ENCODE measurements around the gene NEK10. TPM values are rescaled to one million over a fixed set of nuclear protein-coding genes. Genes with fewer than 3 reads are reported as not detected.

The NEK10 gene
- total RNA-seq, 1 experiment from 2014 or later, result 1.7 TPM

DNA sequence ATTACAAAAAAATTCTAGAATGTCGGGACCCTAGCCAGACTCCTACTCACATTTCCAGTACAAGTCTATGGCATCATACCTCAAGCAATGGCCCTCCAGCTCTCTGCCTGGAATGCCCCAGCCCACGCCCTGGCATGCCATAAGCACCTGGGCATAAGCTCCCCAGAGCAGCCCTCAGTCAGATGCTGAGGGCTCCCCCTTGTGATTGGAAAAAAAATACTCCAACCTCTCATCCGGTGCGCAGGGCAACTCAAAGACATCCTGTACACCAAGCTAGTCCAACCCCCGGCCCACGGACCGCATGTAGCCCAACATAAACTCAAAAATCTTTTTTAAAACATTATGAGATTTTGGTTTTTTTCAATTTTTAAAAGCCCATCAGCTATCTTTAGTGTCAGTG lies 115.4 kb downstream of the NEK10 start:
- CTCF ChIA-PET, result interaction anchor here (0.6 to 1.9 kb wide), 8 partner anchors 25 to 121 kb away, joined by 3 to 55 read pairs (median 4); no protein-coding TSS in a partner anchor
- no peak overlapping the region for H3K27ac Mint-ChIP-seq (ENCODE audit: unreplicated experiment)
- intact Hi-C loops (cut with micrococcal nuclease; ENCODE audit: unreplicated experiment), result loop anchor here (1.0 kb wide), 1 partner anchor 120 kb away; no protein-coding TSS in a partner anchor
- no peaks in the 10 kb centered on the region for H3K9me3 Mint-ChIP-seq (ENCODE audit: low read depth, unreplicated experiment)
- peak; percentile 73 for DNase-seq
- TF ChIP-seq, protein P1, sequence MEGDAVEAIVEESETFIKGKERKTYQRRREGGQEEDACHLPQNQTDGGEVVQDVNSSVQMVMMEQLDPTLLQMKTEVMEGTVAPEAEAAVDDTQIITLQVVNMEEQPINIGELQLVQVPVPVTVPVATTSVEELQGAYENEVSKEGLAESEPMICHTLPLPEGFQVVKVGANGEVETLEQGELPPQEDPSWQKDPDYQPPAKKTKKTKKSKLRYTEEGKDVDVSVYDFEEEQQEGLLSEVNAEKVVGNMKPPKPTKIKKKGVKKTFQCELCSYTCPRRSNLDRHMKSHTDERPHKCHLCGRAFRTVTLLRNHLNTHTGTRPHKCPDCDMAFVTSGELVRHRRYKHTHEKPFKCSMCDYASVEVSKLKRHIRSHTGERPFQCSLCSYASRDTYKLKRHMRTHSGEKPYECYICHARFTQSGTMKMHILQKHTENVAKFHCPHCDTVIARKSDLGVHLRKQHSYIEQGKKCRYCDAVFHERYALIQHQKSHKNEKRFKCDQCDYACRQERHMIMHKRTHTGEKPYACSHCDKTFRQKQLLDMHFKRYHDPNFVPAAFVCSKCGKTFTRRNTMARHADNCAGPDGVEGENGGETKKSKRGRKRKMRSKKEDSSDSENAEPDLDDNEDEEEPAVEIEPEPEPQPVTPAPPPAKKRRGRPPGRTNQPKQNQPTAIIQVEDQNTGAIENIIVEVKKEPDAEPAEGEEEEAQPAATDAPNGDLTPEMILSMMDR (IDR thresholded peaks at IDR 0.05; ENCODE audit: unreplicated experiment), result peak; percentile 56
- H3K36me3 Mint-ChIP-seq (ENCODE audit: insufficient read depth, unreplicated experiment), result no peaks in the 10 kb centered on the region
- H3K27me3 Mint-ChIP-seq (ENCODE audit: unreplicated experiment), result no peaks in the 10 kb centered on the region
- H3K4me1 Mint-ChIP-seq (ENCODE audit: low read depth, unreplicated experiment), result peaks cover 10% of the 10 kb centered on the region
- H3K4me3 Mint-ChIP-seq (ENCODE audit: low read depth, unreplicated experiment), result no peak overlapping the region
- BruUV-seq (replicated peaks), result no TSS peak

DNA sequence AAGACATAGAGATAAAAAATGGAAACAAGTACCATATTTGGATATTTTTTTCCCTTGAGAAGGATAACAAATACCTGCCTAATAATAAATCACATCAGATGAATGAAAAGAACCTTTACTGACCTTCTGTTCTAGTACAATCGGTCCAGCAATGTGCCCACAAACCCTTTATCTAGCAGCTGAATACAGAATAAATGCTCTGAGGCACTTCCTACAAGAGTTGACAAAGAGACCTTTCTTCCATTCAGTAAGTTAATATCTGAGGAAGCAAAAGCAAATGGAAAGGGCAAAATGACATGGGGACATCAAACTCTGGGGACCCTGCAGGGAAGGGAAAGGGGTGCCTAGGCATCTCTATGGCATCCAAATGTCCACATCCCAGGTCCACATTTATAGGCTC lies 115.8 kb downstream of the NEK10 start:
- Mint-ChIP-seq H3K27ac (ENCODE audit: unreplicated experiment) (no peak overlapping the region), H3K4me1 (ENCODE audit: low read depth, unreplicated experiment) (peaks cover 10% of the 10 kb centered on the region), H3K27me3 (ENCODE audit: unreplicated experiment) (no peaks in the 10 kb centered on the region), H3K36me3 (ENCODE audit: insufficient read depth, unreplicated experiment) (no peaks in the 10 kb centered on the region), H3K4me3 (ENCODE audit: low read depth, unreplicated experiment) (no peak overlapping the region), H3K9me3 (ENCODE audit: low read depth, unreplicated experiment) (no peaks in the 10 kb centered on the region)
- intact Hi-C loops (cut with micrococcal nuclease; ENCODE audit: unreplicated experiment), result loop anchor here (1.0 kb wide), 1 partner anchor 119 kb away; no protein-coding TSS in a partner anchor
- BruUV-seq (replicated peaks), result no TSS peak
- CTCF ChIA-PET, result interaction anchor here (0.6 to 1.9 kb wide), 9 partner anchors 25 to 342 kb away, joined by 3 to 55 read pairs (median 4); no protein-coding TSS in a partner anchor
- DNase-seq, result no peak
- TF ChIP-seq, protein P1 (IDR thresholded peaks at IDR 0.05; ENCODE audit: unreplicated experiment), result no peak

GRCh38 chr3:27252646-27253045 lies 116.5 kb downstream of the NEK10 start:
- TF ChIP-seq, protein P1 (IDR thresholded peaks at IDR 0.05; ENCODE audit: unreplicated experiment), result no peak
- no peak overlapping the region for H3K27ac Mint-ChIP-seq (ENCODE audit: unreplicated experiment)
- H3K27me3 Mint-ChIP-seq (ENCODE audit: unreplicated experiment), result no peaks in the 10 kb centered on the region
- no peaks in the 10 kb centered on the region for H3K36me3 Mint-ChIP-seq (ENCODE audit: insufficient read depth, unreplicated experiment)
- H3K4me3 Mint-ChIP-seq (ENCODE audit: low read depth, unreplicated experiment), result no peak overlapping the region
- BruUV-seq (replicated peaks), result no TSS peak
- CTCF ChIA-PET, result interaction anchor here (0.8 to 1.9 kb wide), 2 partner anchors 118 to 342 kb away, joined by 4 to 55 read pairs; no protein-coding TSS in a partner anchor
- intact Hi-C loops (cut with micrococcal nuclease; ENCODE audit: unreplicated experiment), result loop anchor here (1.0 kb wide), 1 partner anchor 118 kb away; no protein-coding TSS in a partner anchor
- peaks cover 10% of the 10 kb centered on the region for H3K4me1 Mint-ChIP-seq (ENCODE audit: low read depth, unreplicated experiment)
- DNase-seq, result no peak
- H3K9me3 Mint-ChIP-seq (ENCODE audit: low read depth, unreplicated experiment), result peaks cover 4% of the 10 kb centered on the region

- CTCF ChIA-PET, result no interaction called here
- Mint-ChIP-seq H3K36me3 (ENCODE audit: insufficient read depth, unreplicated experiment) (no peaks in the 10 kb centered on the region), H3K9me3 (ENCODE audit: low read depth, unreplicated experiment) (peaks cover 6% of the 10 kb centered on the region), H3K4me3 (ENCODE audit: low read depth, unreplicated experiment) (no peak overlapping the region), H3K27ac (ENCODE audit: unreplicated experiment) (no peak overlapping the region), H3K27me3 (ENCODE audit: unreplicated experiment) (no peaks in the 10 kb centered on the region), H3K4me1 (ENCODE audit: low read depth, unreplicated experiment) (no peaks in the 10 kb centered on the region)
- TF ChIP-seq, protein P1 (IDR thresholded peaks at IDR 0.05; ENCODE audit: unreplicated experiment), result no peak
- BruUV-seq (replicated peaks), result no TSS peak
- no peak for DNase-seq
- intact Hi-C loops (cut with micrococcal nuclease; ENCODE audit: unreplicated experiment), result no loop called here
These were observed 124.8 kb downstream of the NEK10 start for GRCh38 chr3:27244374-27244773.
